ENCODE measurements around the gene WNT6.

Gene WNT6

GRCh38 chr2:218851286-218851685 lies 8.3 kb upstream of the WNT6 start:
- H3K27me3 ChIP-seq (ENCODE audit: low read depth, low read length): peaks cover 22% of the 10 kb centered on the region
- H3K4me3 ChIP-seq (ENCODE audit: low read depth in 1 of 2, low read length in 2 of 2): no peak overlapping the region
- no peaks in the 10 kb centered on the region for H3K36me3 ChIP-seq (ENCODE audit: control insufficient read depth in 1 of 2, insufficient read depth in 2 of 2, low read length in 2 of 2)
- no peak overlapping the region for H3K27ac ChIP-seq (ENCODE audit: low read length)
- peaks cover 0 to 3% of the 10 kb centered on the region in 2 donors for H3K4me1 ChIP-seq (ENCODE audit: control insufficient read depth in 1 of 2, insufficient read depth in 2 of 2, low read length in 2 of 2)
- no peaks in the 10 kb centered on the region for H3K9me3 ChIP-seq (ENCODE audit: control insufficient read depth in 1 of 2, low read length in 2 of 2)

GRCh38 chr2:218852911-218853667 lies 6.5 kb upstream of the WNT6 start:
- Histone ChIP-seq H3K36me3 (ENCODE audit: control insufficient read depth in 1 of 2, insufficient read depth in 2 of 2, low read length in 2 of 2) (no peaks in the 10 kb centered on the region), H3K4me1 (ENCODE audit: control insufficient read depth in 1 of 2, insufficient read depth in 2 of 2, low read length in 2 of 2) (peaks cover 0 to 3% of the 10 kb centered on the region in 2 donors), H3K9me3 (ENCODE audit: control insufficient read depth in 1 of 2, low read length in 2 of 2) (no peaks in the 10 kb centered on the region), H3K4me3 (ENCODE audit: low read depth in 1 of 2, low read length in 2 of 2) (no peak overlapping the region), H3K27ac (ENCODE audit: low read length) (no peak overlapping the region), H3K27me3 (ENCODE audit: low read depth, low read length) (peaks cover 30% of the 10 kb centered on the region)

- H3K4me3 ChIP-seq (ENCODE audit: low read depth in 1 of 2, low read length in 2 of 2): no peak overlapping the region
- H3K27ac ChIP-seq (ENCODE audit: low read length): no peak overlapping the region
- no peaks in the 10 kb centered on the region for H3K36me3 ChIP-seq (ENCODE audit: control insufficient read depth in 1 of 2, insufficient read depth in 2 of 2, low read length in 2 of 2)
- no peaks in the 10 kb centered on the region for H3K9me3 ChIP-seq (ENCODE audit: control insufficient read depth in 1 of 2, low read length in 2 of 2)
- peaks cover 0 to 3% of the 10 kb centered on the region in 2 donors for H3K4me1 ChIP-seq (ENCODE audit: control insufficient read depth in 1 of 2, insufficient read depth in 2 of 2, low read length in 2 of 2)
- peaks cover 37% of the 10 kb centered on the region for H3K27me3 ChIP-seq (ENCODE audit: low read depth, low read length)
These were observed 5.8 kb upstream of the WNT6 start for GRCh38 chr2:218853766-218854165.

- Histone ChIP-seq H3K36me3 (ENCODE audit: control insufficient read depth in 1 of 2, insufficient read depth in 2 of 2, low read length in 2 of 2) (no peaks in the 10 kb centered on the region), H3K9me3 (ENCODE audit: control insufficient read depth in 1 of 2, low read length in 2 of 2) (no peaks in the 10 kb centered on the region), H3K4me1 (ENCODE audit: control insufficient read depth in 1 of 2, insufficient read depth in 2 of 2, low read length in 2 of 2) (peaks cover 0 to 11% of the 10 kb centered on the region in 2 donors), H3K27ac (ENCODE audit: low read length) (no peak overlapping the region), H3K4me3 (ENCODE audit: low read depth in 1 of 2, low read length in 2 of 2) (no peak overlapping the region), H3K27me3 (ENCODE audit: low read depth, low read length) (peaks cover 43% of the 10 kb centered on the region)
These were observed 4.7 kb upstream of the WNT6 start for GRCh38 chr2:218854860-218855259.

GRCh38 chr2:218855305-218856166 lies 4.1 kb upstream of the WNT6 start:
- H3K27ac ChIP-seq (ENCODE audit: low read length): no peak overlapping the region
- H3K4me1 ChIP-seq (ENCODE audit: control insufficient read depth in 1 of 2, insufficient read depth in 2 of 2, low read length in 2 of 2): peaks cover 0 to 18% of the 10 kb centered on the region in 2 donors
- no peak overlapping the region for H3K4me3 ChIP-seq (ENCODE audit: low read depth in 1 of 2, low read length in 2 of 2)
- H3K36me3 ChIP-seq (ENCODE audit: control insufficient read depth in 1 of 2, insufficient read depth in 2 of 2, low read length in 2 of 2): no peaks in the 10 kb centered on the region
- H3K9me3 ChIP-seq (ENCODE audit: control insufficient read depth in 1 of 2, low read length in 2 of 2): no peaks in the 10 kb centered on the region
- peaks cover 49% of the 10 kb centered on the region for H3K27me3 ChIP-seq (ENCODE audit: low read depth, low read length)

- Histone ChIP-seq H3K36me3 (ENCODE audit: control insufficient read depth in 1 of 2, insufficient read depth in 2 of 2, low read length in 2 of 2) (no peaks in the 10 kb centered on the region), H3K4me1 (ENCODE audit: control insufficient read depth in 1 of 2, insufficient read depth in 2 of 2, low read length in 2 of 2) (peaks cover 0 to 24% of the 10 kb centered on the region in 2 donors), H3K9me3 (ENCODE audit: control insufficient read depth in 1 of 2, low read length in 2 of 2) (no peaks in the 10 kb centered on the region), H3K27ac (ENCODE audit: low read length) (no peak overlapping the region), H3K27me3 (ENCODE audit: low read depth, low read length) (peaks cover 55% of the 10 kb centered on the region), H3K4me3 (ENCODE audit: low read depth in 1 of 2, low read length in 2 of 2) (no peak overlapping the region)
These were observed 3.3 kb upstream of the WNT6 start for GRCh38 chr2:218856167-218856895.

GRCh38 chr2:218856896-218857243 lies 2.7 kb upstream of the WNT6 start:
- peaks cover 60% of the 10 kb centered on the region for H3K27me3 ChIP-seq (ENCODE audit: low read depth, low read length)
- H3K4me1 ChIP-seq (ENCODE audit: control insufficient read depth in 1 of 2, insufficient read depth in 2 of 2, low read length in 2 of 2): peaks cover 0 to 24% of the 10 kb centered on the region in 2 donors
- no peak overlapping the region for H3K27ac ChIP-seq (ENCODE audit: low read length)
- H3K9me3 ChIP-seq (ENCODE audit: control insufficient read depth in 1 of 2, low read length in 2 of 2): no peaks in the 10 kb centered on the region
- H3K4me3 ChIP-seq (ENCODE audit: low read depth in 1 of 2, low read length in 2 of 2): no peak overlapping the region
- no peaks in the 10 kb centered on the region for H3K36me3 ChIP-seq (ENCODE audit: control insufficient read depth in 1 of 2, insufficient read depth in 2 of 2, low read length in 2 of 2)

GRCh38 chr2:218857371-218858137 lies 2.1 kb upstream of the WNT6 start:
- H3K36me3 ChIP-seq (ENCODE audit: control insufficient read depth in 1 of 2, insufficient read depth in 2 of 2, low read length in 2 of 2): no peaks in the 10 kb centered on the region
- H3K27me3 ChIP-seq (ENCODE audit: low read depth, low read length): peaks cover 62% of the 10 kb centered on the region
- no peaks in the 10 kb centered on the region for H3K9me3 ChIP-seq (ENCODE audit: control insufficient read depth in 1 of 2, low read length in 2 of 2)
- H3K4me3 ChIP-seq (ENCODE audit: low read depth in 1 of 2, low read length in 2 of 2): no peak overlapping the region
- peaks cover 0 to 24% of the 10 kb centered on the region in 2 donors for H3K4me1 ChIP-seq (ENCODE audit: control insufficient read depth in 1 of 2, insufficient read depth in 2 of 2, low read length in 2 of 2)
- no peak overlapping the region for H3K27ac ChIP-seq (ENCODE audit: low read length)

- no peaks in the 10 kb centered on the region for H3K36me3 ChIP-seq (ENCODE audit: control insufficient read depth in 1 of 2, insufficient read depth in 2 of 2, low read length in 2 of 2)
- no peak overlapping the region for H3K27ac ChIP-seq (ENCODE audit: low read length)
- peaks cover 60% of the 10 kb centered on the region for H3K27me3 ChIP-seq (ENCODE audit: low read depth, low read length)
- no peaks in the 10 kb centered on the region for H3K9me3 ChIP-seq (ENCODE audit: control insufficient read depth in 1 of 2, low read length in 2 of 2)
- peaks cover 0 to 24% of the 10 kb centered on the region in 2 donors for H3K4me1 ChIP-seq (ENCODE audit: control insufficient read depth in 1 of 2, insufficient read depth in 2 of 2, low read length in 2 of 2)
- H3K4me3 ChIP-seq (ENCODE audit: low read depth in 1 of 2, low read length in 2 of 2): no peak overlapping the region
These were observed 1.5 kb upstream of the WNT6 start for GRCh38 chr2:218858138-218858445.

GRCh38 chr2:218858671-218859555 lies 692 bp upstream of the WNT6 start:
- peak overlapping the region in 1 of 2 donors; percentile 21 for H3K4me3 ChIP-seq (ENCODE audit: low read depth in 1 of 2, low read length in 2 of 2)
- no peaks in the 10 kb centered on the region for H3K36me3 ChIP-seq (ENCODE audit: control insufficient read depth in 1 of 2, insufficient read depth in 2 of 2, low read length in 2 of 2)
- H3K9me3 ChIP-seq (ENCODE audit: control insufficient read depth in 1 of 2, low read length in 2 of 2): no peaks in the 10 kb centered on the region
- H3K4me1 ChIP-seq (ENCODE audit: control insufficient read depth in 1 of 2, insufficient read depth in 2 of 2, low read length in 2 of 2): peaks cover 0 to 21% of the 10 kb centered on the region in 2 donors
- peaks cover 52% of the 10 kb centered on the region for H3K27me3 ChIP-seq (ENCODE audit: low read depth, low read length)
- no peak overlapping the region for H3K27ac ChIP-seq (ENCODE audit: low read length)

All from muscle layer of duodenum (tissue), 2 donors.